ENCODE data around the gene SYTL5.

Gene SYTL5

DNA sequence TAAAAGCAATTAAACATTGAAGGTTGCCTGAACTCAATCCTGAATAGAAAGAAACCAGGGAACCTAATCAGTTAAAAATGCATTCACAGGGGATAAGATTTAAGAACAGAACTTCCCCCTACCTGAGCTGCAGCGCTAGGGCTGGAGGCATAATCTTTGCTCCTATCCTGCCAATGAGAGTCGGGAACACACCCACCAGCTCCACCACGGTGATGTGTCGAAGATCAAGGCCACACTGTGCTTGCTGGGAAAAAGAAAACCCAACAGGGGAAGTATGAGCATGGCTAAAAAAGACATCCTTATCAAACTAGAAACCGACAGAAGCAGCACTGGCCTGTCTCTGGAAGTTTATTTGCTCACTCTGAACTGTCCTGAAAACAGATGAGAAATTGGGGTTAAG lies 148.0 kb downstream of the SYTL5 start:
- DNase-seq, result no peak

- no peak for DNase-seq
Measured at GRCh38 chrX:38154818-38155217, 148.5 kb downstream of the SYTL5 start.

DNA sequence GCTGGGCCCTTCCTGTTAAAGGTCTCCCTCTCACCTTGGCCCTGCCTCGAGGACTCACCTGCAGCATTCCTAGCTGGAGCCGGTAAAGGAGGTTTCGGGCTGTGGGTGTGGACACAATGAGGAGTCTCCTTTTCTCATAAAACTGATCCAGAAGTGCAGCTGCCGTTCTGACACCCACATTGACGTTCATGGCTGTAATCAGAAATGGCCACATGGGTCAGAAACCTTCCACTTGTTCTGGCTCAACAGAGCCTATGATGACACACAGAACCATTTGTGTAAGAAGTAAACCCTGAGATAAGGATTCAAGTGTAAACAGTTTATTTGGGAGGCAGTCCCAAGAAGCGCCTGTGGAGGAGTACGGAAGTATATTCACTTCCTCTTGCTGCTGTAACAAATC lies 150.5 kb downstream of the SYTL5 start:
- DNase-seq, result no peak

DNA sequence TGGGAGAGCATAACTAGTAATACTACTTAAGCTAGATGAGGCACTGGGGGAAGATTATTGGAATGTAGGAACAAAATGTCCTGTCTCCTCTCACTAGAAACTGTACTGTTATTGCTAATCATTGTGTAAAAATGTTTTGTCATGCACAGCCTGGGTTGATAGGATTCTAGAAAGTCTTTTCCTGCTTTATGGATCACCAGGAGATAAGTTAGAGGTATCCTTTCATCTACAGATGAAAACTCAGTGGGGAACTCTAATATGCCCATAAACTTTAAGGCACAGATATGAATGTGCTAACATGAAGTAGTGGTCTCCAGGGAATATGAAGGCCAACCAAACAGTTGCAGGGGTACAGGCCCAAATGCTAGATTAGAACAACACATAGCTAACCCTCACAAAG lies 156.8 kb downstream of the SYTL5 start:
- DNase-seq, result no peak

GRCh38 chrX:38165023-38165422 lies 158.7 kb downstream of the SYTL5 start:
- no peak for DNase-seq

DNA sequence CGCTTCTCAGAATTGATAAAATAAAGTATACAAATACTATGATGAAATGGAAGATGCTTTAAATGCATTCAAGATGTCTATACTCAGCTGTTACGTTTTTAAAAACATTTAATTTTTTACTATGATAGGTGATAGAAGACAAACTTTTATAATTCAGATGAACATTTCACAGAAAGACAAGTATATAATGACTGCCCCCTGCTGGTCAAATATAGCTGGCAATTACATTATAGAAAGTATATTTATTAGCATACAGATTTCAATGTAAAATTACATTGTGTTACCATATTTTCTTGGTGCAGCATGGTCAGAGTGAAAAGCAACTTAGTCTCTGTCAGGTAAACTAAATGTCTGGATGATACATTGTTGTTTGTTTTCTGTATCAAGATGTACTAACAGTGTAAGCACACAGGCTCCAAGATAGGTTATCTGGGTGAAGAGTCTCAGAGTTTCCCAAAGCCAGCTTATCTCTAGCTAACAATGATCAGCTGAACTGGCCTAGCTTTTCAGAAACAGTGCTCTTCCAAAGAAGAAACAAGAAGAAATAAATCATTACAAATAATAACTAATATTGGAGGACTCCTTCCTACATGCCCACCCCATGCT lies 160.2 kb downstream of the SYTL5 start:
- no peak for DNase-seq

GRCh38 chrX:38170556-38170955 lies 164.2 kb downstream of the SYTL5 start:
- no peak for DNase-seq

GRCh38 chrX:38172596-38172995 lies 166.2 kb downstream of the SYTL5 start:
- no peak for DNase-seq

DNA sequence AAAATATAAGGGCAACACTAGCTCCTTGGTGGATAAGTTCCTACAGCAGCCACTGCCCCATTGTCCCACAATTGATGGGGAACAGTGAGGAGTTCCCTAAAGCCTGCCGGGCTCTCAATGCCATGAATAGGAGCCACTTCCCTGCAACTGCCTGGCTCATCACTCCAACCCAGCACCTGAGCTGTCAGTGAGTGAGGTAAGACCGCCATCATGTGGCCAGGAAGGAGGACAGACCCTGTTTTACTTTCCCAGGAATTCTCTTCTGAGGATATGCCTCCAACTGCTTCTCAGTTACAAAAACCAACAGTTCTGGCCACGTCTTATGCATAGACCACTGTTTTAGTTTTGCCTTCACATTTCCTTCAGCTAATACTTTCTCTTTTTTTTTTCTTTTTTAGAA lies 168.8 kb downstream of the SYTL5 start:
- DNase-seq, result no peak

GRCh38 chrX:38178396-38178795 lies 172.0 kb downstream of the SYTL5 start:
- no peak for DNase-seq

Data from NCI-H2081 treated with DMSO at 0.1 percent for 48 hours (cell line).